GM23338 (cell line): Measurements from ENCODE around the gene SIPA1. TPM values are rescaled to one million over a fixed set of nuclear protein-coding genes. Genes with fewer than 3 reads are reported as not detected.

Experiments used
- ATAC-seq: fragments of 200-7000 bp; cut with Tn5 transposase; 3 replicates; pipeline ENCODE4 v1.9.1; 2020
- DNase-seq: peaks from one replicate; pipeline ENCODE4 v3.0.0-alpha.2; 2015; ENCODE audit warnings: low spot score
- H2AFZ ChIP-seq: fragments of 200-600 bp; sonication (generic); 2 replicates; pipeline ENCODE4 v1.8.0; 2016; ENCODE audit warnings: antibody characterized with exemption, mild to moderate bottlenecking, moderate library complexity
- H3F3A ChIP-seq: fragments of 200-600 bp; sonication (generic); replicated peaks from 2 replicates; pipeline ENCODE4 v1.8.0; 2017; ENCODE audit warnings: antibody characterized with exemption, mixed run types, low read depth
- H3K27ac ChIP-seq: fragments of 200-600 bp; sonication (generic); 2 replicates; pipeline ENCODE4 v1.6.1; 2016; ENCODE audit warnings: low read depth
- H3K27me3 ChIP-seq: fragments of 200-600 bp; sonication (generic); 2 replicates; pipeline ENCODE4 v1.8.0; 2016; ENCODE audit warnings: mild to moderate bottlenecking, mixed run types, moderate library complexity; ENCODE audit not compliant: insufficient read depth
- H3K36me3 ChIP-seq: fragments of 200-600 bp; sonication (generic); 2 replicates; pipeline ENCODE4 v1.8.0; 2016; ENCODE audit warnings: mild to moderate bottlenecking; ENCODE audit not compliant: insufficient read depth
- H3K4me1 ChIP-seq: fragments of 200-600 bp; sonication (generic); 2 replicates; pipeline ENCODE4 v1.8.0; 2016; ENCODE audit warnings: mild to moderate bottlenecking, moderate library complexity; ENCODE audit not compliant: insufficient read depth
- H3K4me2 ChIP-seq: fragments of 200-600 bp; sonication (generic); 2 replicates; pipeline ENCODE4 v1.7.1; 2017; ENCODE audit warnings: mixed run types
- H3K4me3 ChIP-seq: fragments of 200-600 bp; sonication (generic); 2 replicates; pipeline ENCODE4 v1.6.1; 2016; ENCODE audit warnings: mixed run types
- H3K79me2 ChIP-seq: fragments of 200-600 bp; sonication (generic); replicated peaks from 2 replicates; pipeline ENCODE4 v1.8.0; 2017; ENCODE audit warnings: mild to moderate bottlenecking; ENCODE audit not compliant: insufficient read depth
- H3K9me2 ChIP-seq: fragments of 200-600 bp; sonication (generic); 2 replicates; pipeline ENCODE4 v1.8.0; 2017; ENCODE audit not compliant: insufficient read depth
- H4K20me1 ChIP-seq: fragments of 200-600 bp; sonication (generic); replicated peaks from 2 replicates; pipeline ENCODE4 v1.8.0; 2017; ENCODE audit warnings: mild to moderate bottlenecking; ENCODE audit not compliant: insufficient read depth
- H3K27ac Mint-ChIP-seq: 2 replicates; pipeline ENCODE4 v1.8.0; 2020; ENCODE audit warnings: inconsistent platforms, mild to moderate bottlenecking, moderate library complexity, mixed read lengths
- H3K27me3 Mint-ChIP-seq: 3 replicates; pipeline ENCODE4 v1.8.0; 2022; ENCODE audit warnings: low read depth, mild to moderate bottlenecking, moderate library complexity, mixed read lengths, inconsistent platforms; ENCODE audit not compliant: insufficient read depth, poor library complexity
- H3K36me3 Mint-ChIP-seq: 3 replicates; pipeline ENCODE4 v1.8.0; 2021; ENCODE audit warnings: low read depth, mild to moderate bottlenecking, inconsistent platforms, moderate library complexity, mixed read lengths
- H3K4me1 Mint-ChIP-seq: 3 replicates; pipeline ENCODE4 v1.8.0; 2020; ENCODE audit warnings: mild to moderate bottlenecking, inconsistent platforms, mixed read lengths
- H3K4me3 Mint-ChIP-seq: 3 replicates; pipeline ENCODE4 v1.8.0; 2021; ENCODE audit warnings: moderate library complexity, mild to moderate bottlenecking, inconsistent platforms, mixed read lengths
- H3K9me3 Mint-ChIP-seq: 3 replicates; pipeline ENCODE4 v1.8.0; 2020; ENCODE audit warnings: moderate library complexity, mild to moderate bottlenecking, inconsistent platforms, mixed read lengths
- ETS1 ChIP-seq: IDR thresholded peaks from 2 replicates; pipeline ENCODE4 v1.6.1; 2016; ENCODE audit warnings: antibody characterized with exemption
- EZH2phosphoT487 ChIP-seq: fragments of 200-600 bp; sonication (generic); IDR thresholded peaks from one replicate; pipeline ENCODE4 v1.8.1; 2018; ENCODE audit warnings: antibody characterized with exemption; ENCODE audit not compliant: unreplicated experiment
- NANOG ChIP-seq: IDR thresholded peaks from 2 replicates; pipeline ENCODE4 v1.6.1; 2016; ENCODE audit warnings: antibody characterized with exemption, borderline replicate concordance
- POLR2AphosphoS5 ChIP-seq: IDR thresholded peaks from 2 replicates; pipeline ENCODE4 v1.6.1; 2016; ENCODE audit warnings: antibody characterized with exemption, low read depth
- ZNF114 ChIP-seq: fragments of 250-450 bp; sonication (Bioruptor Pico); IDR thresholded peaks from 2 replicates; pipeline ENCODE4 v1.5.0; 2020; ENCODE audit warnings: mild to moderate bottlenecking, moderate library complexity
- ZNF462 ChIP-seq: fragments of 250-450 bp; sonication (Bioruptor Pico); IDR thresholded peaks from 2 replicates; pipeline ENCODE4 v1.5.0; 2020; ENCODE audit warnings: mild to moderate bottlenecking, moderate library complexity
- polyA plus RNA-seq: library from polyadenylated mRNA; unstranded; fragments of >200 nt; fragmentation: Nextera tagmentation; extraction: Ambion mirVana; gene quantifications from 2 replicates; pipeline ENCODE4 v1.2.1, GENCODE V29; 2016
- total RNA-seq: library from RNA; depleted of rRNA; stranded (reverse); fragments of >200 nt; shearing (Covaris generic); gene quantifications from 2 replicates; pipeline ENCODE4 v1.2.3, GENCODE V29; 2014

The SIPA1 gene
- total and polyA plus RNA-seq, 2 experiments from 2014 or later = 50.1 to 54.6 TPM

- no peak overlapping the region for H3K4me2 ChIP-seq
- peaks cover 21% of the 10 kb centered on the region for H3K4me1 ChIP-seq
- no peak overlapping the region for H3K4me3 ChIP-seq
- ATAC-seq = no peak
- peaks cover 6% of the 10 kb centered on the region; the same call in 1 of the 2 replicates for H3K36me3 ChIP-seq
- TF ChIP-seq NANOG (no peak), POLR2AphosphoS5 (no peak), ZNF114 (CRISPR knock-in tag) (no peak), EZH2phosphoT487 (no peak), ETS1 (no peak), ZNF462 (CRISPR knock-in tag) (no peak)
- no peak overlapping the region for H2AFZ ChIP-seq
- Mint-ChIP-seq H3K9me3 (no peaks in the 10 kb centered on the region), H3K4me1 (peaks cover 22% of the 10 kb centered on the region), H3K36me3 (peaks cover 18% of the 10 kb centered on the region), H3K4me3 (no peak overlapping the region), H3K27me3 (peaks cover 15% of the 10 kb centered on the region), H3K27ac (no peak overlapping the region)
- H3K79me2 ChIP-seq = no peaks in the 10 kb centered on the region
- H4K20me1 ChIP-seq = no peaks in the 10 kb centered on the region; the same call in 1 of the 2 replicates
- H3K9me2 ChIP-seq = no peaks in the 10 kb centered on the region
- no peak overlapping the region for H3K27ac ChIP-seq
- no peaks in the 10 kb centered on the region for H3K27me3 ChIP-seq
- peaks cover 18% of the 10 kb centered on the region for H3F3A ChIP-seq
- peak; percentile 40 for DNase-seq
These were observed 12.8 kb downstream of the SIPA1 start for GRCh38 chr11:65650547-65651338.
